ENCODE data around the gene PPP2R1A.

The PPP2R1A gene

DNA sequence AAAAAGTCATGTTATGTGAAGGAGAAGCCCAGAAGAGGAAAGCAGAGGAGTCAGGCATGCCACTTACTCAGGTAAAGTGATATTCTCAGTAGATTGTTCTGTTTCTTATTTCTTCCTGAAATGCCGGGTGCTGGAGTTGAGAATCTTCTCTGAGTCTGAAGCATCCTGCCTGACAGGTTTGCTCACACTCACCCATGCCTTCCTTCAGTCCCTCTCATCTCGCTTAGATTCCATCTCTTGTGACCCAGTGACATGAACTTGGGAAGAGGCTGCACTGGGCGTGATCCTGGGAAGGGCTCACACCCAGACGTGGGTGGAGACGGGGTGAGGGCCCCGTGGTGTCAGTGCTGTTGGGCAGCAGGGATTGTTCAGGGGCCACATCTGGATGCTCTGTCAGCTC lies 87.6 kb downstream of the PPP2R1A start:
- no peak overlapping the region for H3K27ac ChIP-seq
- TF ChIP-seq, protein P1, sequence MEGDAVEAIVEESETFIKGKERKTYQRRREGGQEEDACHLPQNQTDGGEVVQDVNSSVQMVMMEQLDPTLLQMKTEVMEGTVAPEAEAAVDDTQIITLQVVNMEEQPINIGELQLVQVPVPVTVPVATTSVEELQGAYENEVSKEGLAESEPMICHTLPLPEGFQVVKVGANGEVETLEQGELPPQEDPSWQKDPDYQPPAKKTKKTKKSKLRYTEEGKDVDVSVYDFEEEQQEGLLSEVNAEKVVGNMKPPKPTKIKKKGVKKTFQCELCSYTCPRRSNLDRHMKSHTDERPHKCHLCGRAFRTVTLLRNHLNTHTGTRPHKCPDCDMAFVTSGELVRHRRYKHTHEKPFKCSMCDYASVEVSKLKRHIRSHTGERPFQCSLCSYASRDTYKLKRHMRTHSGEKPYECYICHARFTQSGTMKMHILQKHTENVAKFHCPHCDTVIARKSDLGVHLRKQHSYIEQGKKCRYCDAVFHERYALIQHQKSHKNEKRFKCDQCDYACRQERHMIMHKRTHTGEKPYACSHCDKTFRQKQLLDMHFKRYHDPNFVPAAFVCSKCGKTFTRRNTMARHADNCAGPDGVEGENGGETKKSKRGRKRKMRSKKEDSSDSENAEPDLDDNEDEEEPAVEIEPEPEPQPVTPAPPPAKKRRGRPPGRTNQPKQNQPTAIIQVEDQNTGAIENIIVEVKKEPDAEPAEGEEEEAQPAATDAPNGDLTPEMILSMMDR (IDR thresholded peaks at IDR 0.05; ENCODE audit: low read depth, low read length, missing control alignments) = no peak
- peaks cover 2% of the 10 kb centered on the region for H3K36me3 ChIP-seq (replicated peaks)
- in situ Hi-C loops (cut with HindIII; ENCODE audit: low pct_ligation_motif_present, low sequenced_read_pairs) = no loop called here
- H3K27me3 ChIP-seq (replicated peaks) = no peaks in the 10 kb centered on the region
- DNase-seq = no peak
- no peak overlapping the region for H3K4me3 ChIP-seq (ENCODE audit: low read depth, low read length)
